GM13977 (cell line): ENCODE data around the gene ABCA7.

Source experiments
- DNase-seq: peaks from one replicate; pipeline ENCODE4 v3.0.0; 2012; ENCODE audit warnings: low spot score
- in situ Hi-C: fragments of 300-500 bp; cut with MboI; formaldehyde crosslinking; loops from one replicate; pipeline ENCODE4 v1.12.0; 2022; ENCODE audit warnings: low sequenced_read_pairs, low pct_unique_long_range_greater_than_20kb, mixed read lengths, inconsistent platforms; ENCODE audit not compliant: unreplicated experiment
- TF ChIP-seq, protein P1 (sequence below): IDR thresholded peaks from 2 replicates; pipeline ENCODE4 v1.5.1; 2012; ENCODE audit warnings: mild to moderate bottlenecking, control low read depth; ENCODE audit not compliant: insufficient read depth; ENCODE audit errors: extremely low read depth, missing control alignments

The ABCA7 gene

GRCh38 chr19:998064-998463 lies 41.8 kb upstream of the ABCA7 start:
- TF ChIP-seq, protein P1, sequence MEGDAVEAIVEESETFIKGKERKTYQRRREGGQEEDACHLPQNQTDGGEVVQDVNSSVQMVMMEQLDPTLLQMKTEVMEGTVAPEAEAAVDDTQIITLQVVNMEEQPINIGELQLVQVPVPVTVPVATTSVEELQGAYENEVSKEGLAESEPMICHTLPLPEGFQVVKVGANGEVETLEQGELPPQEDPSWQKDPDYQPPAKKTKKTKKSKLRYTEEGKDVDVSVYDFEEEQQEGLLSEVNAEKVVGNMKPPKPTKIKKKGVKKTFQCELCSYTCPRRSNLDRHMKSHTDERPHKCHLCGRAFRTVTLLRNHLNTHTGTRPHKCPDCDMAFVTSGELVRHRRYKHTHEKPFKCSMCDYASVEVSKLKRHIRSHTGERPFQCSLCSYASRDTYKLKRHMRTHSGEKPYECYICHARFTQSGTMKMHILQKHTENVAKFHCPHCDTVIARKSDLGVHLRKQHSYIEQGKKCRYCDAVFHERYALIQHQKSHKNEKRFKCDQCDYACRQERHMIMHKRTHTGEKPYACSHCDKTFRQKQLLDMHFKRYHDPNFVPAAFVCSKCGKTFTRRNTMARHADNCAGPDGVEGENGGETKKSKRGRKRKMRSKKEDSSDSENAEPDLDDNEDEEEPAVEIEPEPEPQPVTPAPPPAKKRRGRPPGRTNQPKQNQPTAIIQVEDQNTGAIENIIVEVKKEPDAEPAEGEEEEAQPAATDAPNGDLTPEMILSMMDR = no peak
- in situ Hi-C loops = no loop called here
- DNase-seq = no peak

GRCh38 chr19:999379-999719 lies 40.6 kb upstream of the ABCA7 start:
- in situ Hi-C loops = no loop called here
- no peak for DNase-seq
- TF ChIP-seq, protein P1 = no peak

DNA sequence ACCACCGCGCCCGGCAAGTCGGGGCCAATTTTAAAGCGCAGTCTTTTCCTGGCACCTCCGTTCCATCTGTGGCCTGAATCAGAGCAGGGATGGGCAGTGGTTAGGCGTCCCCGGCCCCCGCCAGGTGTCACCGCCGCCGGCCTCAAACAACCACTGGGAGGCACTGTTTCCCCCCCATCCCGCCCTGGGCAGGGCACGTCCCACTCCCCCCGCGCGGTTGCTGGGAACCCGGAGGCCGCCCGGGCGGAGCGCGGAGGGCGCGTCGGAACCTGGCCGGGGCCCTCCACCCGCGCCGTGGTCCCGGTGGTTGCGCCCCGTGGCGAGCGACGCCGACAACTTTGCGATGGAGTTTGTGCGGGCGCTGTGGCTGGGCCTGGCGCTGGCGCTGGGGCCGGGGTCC lies 39.8 kb upstream of the ABCA7 start, which contains the start of gene GRIN3B:
GRIN3B (plus strand) TSS at position 325 of the 400 bp plus-strand sequence; CDS start at position 344, 19 bp downstream.
- in situ Hi-C loops = no loop called here
- DNase-seq = peak; percentile 87
- TF ChIP-seq, protein P1 = peak; percentile 62

DNA sequence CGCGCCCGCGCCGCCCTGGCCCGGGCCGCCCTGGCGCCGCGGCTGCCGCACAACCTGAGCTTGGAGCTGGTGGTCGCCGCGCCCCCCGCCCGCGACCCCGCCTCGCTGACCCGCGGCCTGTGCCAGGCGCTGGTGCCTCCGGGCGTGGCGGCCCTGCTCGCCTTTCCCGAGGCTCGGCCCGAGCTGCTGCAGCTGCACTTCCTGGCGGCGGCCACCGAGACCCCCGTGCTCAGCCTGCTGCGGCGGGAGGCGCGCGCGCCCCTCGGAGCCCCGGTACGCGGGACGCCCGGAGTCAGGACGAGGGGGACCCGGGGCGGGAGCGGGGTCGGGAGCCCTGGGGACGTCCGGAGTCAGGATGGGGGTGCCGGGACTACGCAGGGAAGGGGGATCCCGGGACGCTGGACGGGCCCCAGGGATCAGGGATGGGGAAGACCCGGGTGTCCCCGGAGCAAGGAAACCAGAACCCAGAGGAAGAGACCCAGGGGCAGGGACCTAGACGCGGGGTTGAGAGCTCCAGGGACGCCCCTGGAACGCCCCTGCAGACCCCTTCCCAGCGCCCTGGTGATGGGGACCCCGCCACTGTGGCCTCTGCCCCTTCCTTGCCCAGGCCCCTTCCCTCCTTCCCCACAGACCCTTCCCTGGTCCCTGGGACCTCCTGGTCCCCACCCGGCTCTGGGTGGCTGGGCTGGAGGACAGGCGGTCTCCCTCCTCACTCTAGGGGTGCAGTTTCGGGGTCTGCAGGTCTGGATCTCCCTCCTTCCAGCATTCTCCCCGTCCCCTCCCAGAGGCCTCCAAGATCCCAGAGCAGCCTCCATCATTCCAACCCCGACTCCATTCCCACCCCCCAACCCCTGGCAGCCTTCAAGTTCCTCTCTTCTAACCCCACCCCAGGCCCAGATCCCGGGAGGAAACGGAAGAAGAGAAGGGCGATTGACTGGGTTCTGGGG lies 39.0 kb upstream of the ABCA7 start:
- no peak for DNase-seq
- TF ChIP-seq, protein P1 = no peak
- in situ Hi-C loops = no loop called here

GRCh38 chr19:1001538-1002166 lies 38.3 kb upstream of the ABCA7 start:
- TF ChIP-seq, protein P1 = peak; percentile 97
- peak; percentile 91 for DNase-seq
- in situ Hi-C loops = no loop called here

DNA sequence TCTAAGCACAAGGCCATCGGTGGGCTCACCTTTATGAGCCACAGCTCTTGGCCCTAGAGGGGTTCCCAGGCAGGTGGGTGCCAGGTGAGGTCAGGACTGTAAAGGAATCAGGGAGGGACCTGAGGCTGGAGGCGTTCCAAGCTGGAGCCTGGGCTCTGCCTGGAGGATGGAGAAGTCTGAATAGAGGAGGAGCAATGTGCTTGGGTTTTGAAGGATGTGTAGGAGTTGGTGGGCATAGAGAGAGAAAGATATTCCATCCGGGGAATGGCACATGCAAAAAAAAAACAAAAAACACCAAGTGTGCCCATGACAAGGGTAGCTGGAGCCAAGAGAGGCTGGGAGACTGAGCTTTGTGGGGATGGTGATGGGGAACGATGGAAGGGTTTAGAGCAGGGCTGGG lies 37.3 kb upstream of the ABCA7 start:
- DNase-seq = no peak
- TF ChIP-seq, protein P1 = no peak
- in situ Hi-C loops = no loop called here
